PC-3 (cell line): ENCODE measurements around the gene RNASE2.
"Not testable (repeated sequence)": the region's sequence is repeated elsewhere in the genome, so short reads cannot be mapped to it uniquely, and the experiment has no call there.

Source experiments
- EZH2 ChIP-seq: fragments of 300-600 bp; sonication (generic); IDR thresholded peaks from one replicate; pipeline ENCODE4 v1.6.1; 2017; ENCODE audit warnings: antibody characterized with exemption, mild to moderate bottlenecking, low read length; ENCODE audit not compliant: unreplicated experiment
- TF ChIP-seq, protein P1 (sequence below): fragments of 300-600 bp; sonication (generic); conservative IDR thresholded peaks from 2 replicates; pipeline ENCODE4 v1.5.1; 2017; ENCODE audit warnings: antibody characterized with exemption, low read depth, mild to moderate bottlenecking, low read length

DNA sequence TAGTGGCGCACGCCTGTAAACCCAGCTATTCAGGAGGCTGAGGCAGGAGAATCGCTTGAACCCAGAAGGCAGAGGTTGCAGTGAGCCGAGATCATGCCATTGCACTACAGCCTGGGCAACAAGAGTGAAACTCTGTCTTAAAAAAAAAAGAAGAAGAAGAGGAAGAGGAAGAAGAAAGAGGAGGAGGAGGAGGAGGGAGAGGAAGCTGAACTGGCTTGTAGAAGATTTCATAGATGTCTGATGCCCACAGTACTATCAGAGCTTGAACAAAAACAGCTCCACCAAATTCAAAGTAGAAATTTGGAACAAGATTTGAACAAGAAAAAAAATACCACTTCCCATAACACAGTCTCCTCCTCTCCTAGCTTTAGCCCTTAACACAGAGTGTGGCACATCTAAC is 30.4 kb downstream of the RNASE2 start:
- TF ChIP-seq, protein P1, sequence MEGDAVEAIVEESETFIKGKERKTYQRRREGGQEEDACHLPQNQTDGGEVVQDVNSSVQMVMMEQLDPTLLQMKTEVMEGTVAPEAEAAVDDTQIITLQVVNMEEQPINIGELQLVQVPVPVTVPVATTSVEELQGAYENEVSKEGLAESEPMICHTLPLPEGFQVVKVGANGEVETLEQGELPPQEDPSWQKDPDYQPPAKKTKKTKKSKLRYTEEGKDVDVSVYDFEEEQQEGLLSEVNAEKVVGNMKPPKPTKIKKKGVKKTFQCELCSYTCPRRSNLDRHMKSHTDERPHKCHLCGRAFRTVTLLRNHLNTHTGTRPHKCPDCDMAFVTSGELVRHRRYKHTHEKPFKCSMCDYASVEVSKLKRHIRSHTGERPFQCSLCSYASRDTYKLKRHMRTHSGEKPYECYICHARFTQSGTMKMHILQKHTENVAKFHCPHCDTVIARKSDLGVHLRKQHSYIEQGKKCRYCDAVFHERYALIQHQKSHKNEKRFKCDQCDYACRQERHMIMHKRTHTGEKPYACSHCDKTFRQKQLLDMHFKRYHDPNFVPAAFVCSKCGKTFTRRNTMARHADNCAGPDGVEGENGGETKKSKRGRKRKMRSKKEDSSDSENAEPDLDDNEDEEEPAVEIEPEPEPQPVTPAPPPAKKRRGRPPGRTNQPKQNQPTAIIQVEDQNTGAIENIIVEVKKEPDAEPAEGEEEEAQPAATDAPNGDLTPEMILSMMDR = not testable (repeated sequence)
- not testable (repeated sequence) for TF ChIP-seq EZH2
